ENCODE measurements around the gene GART. TPM values are rescaled to one million over a fixed set of nuclear protein-coding genes. Genes with fewer than 3 reads are reported as not detected.

The GART gene
- total and polyA plus RNA-seq, 2 donors (not counting 3 experiments of a cell fraction or from before 2014, with no cell fraction given) = 12.0 to 112 TPM

DNA sequence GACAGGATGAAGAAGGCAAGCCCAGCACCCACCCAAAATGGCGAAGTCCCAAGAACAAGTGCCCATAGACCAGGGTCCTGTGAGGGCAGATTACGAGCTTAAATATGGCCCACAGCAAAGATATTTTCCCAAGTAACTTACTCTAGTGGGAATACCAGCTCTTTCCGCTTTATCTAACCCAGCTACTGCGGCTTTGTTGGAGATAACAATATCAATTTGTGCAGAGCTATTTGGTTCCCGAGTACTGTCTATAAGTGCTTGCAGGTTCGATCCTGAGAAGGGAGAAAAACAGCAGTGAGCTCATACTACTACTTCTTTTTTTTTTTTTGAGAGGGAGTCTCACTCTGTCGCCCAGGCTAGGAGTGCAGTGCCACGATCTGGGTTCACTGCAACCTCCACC lies 36.1 kb downstream of the GART start:
- H3K36me3 ChIP-seq (ENCODE audit: control insufficient read depth in 2 of 2, extremely low read depth in 1 of 2, insufficient read depth in 2 of 2, low read length in 2 of 2) = peaks cover 3 to 5% of the 10 kb centered on the region in 2 experiments
- intact Hi-C loops (cut with micrococcal nuclease) (no loop called here), dilution Hi-C loops (cut with MboI; ENCODE audit: extremely low pct_ligation_motif_present, low sequenced_read_pairs) (no loop called here)
- no peak for FAIRE-seq
- no peak overlapping the region for H3K4me2 ChIP-seq (ENCODE audit: insufficient read depth, low read length)
- H3K27me3 ChIP-seq (ENCODE audit: control insufficient read depth in 2 of 2, insufficient read depth in 2 of 2, low read length in 2 of 2) = no peaks in the 10 kb centered on the region
- H3K4me3 ChIP-seq (replicated peaks in 1 of 3; ENCODE audit: insufficient read depth in 1 of 3, low read depth in 1 of 3, low read length in 3 of 3) = no peak overlapping the region
- H3K9me3 ChIP-seq (replicated peaks; ENCODE audit: control insufficient read depth, insufficient read depth, low read length) = no peaks in the 10 kb centered on the region
- CTCF ChIA-PET = interaction anchor here (1.2 kb wide), 1 partner anchor 19 kb away, joined by 3 read pairs; no protein-coding TSS in a partner anchor
- TF ChIP-seq FOS (IDR thresholded peaks at IDR 0.05; ENCODE audit: borderline replicate concordance, insufficient read depth, low read length) = no peak
- no peak for TF ChIP-seq EZH2 (IDR thresholded peaks at IDR 0.05; ENCODE audit: borderline replicate concordance, low read depth, low read length, severe bottlenecking)
- no peak for TF ChIP-seq POLR2AphosphoS5 (IDR thresholded peaks at IDR 0.05; ENCODE audit: insufficient read depth, low read depth, low read length)
- no peak for TF ChIP-seq MYC (IDR thresholded peaks at IDR 0.05; ENCODE audit: low read depth, low read length)
- no peak overlapping the region for H3K27ac ChIP-seq (ENCODE audit: insufficient read depth, low read depth, low read length)
- H3K9me1 ChIP-seq (replicated peaks; ENCODE audit: control insufficient read depth, extremely low read depth, insufficient read depth, low read length) = no peaks in the 10 kb centered on the region
- POLR2A ChIA-PET = no interaction called here
- no peaks in the 10 kb centered on the region for H3K79me2 ChIP-seq (ENCODE audit: control insufficient read depth, insufficient read depth, low read length)
- BruUV-seq (replicated peaks) = no TSS peak
- H3K9ac ChIP-seq (replicated peaks; ENCODE audit: extremely low read depth, insufficient read depth, low read length) = no peak overlapping the region
- no peak for DNase-seq (ENCODE audit: low read depth, low spot score)
- H3K4me1 ChIP-seq (ENCODE audit: control insufficient read depth, extremely low read depth, insufficient read depth, low read length) = no peaks in the 10 kb centered on the region
- H4K20me1 ChIP-seq (replicated peaks; ENCODE audit: control insufficient read depth, extremely low read depth, insufficient read depth, low read length) = no peaks in the 10 kb centered on the region
- H2AFZ ChIP-seq (ENCODE audit: low read depth, low read length) = no peak overlapping the region

- intact Hi-C loops (cut with micrococcal nuclease) (no loop called here), dilution Hi-C loops (cut with MboI; ENCODE audit: extremely low pct_ligation_motif_present, low sequenced_read_pairs) (no loop called here)
- Histone ChIP-seq H2AFZ (ENCODE audit: low read depth, low read length) (no peak overlapping the region), H3K4me2 (ENCODE audit: insufficient read depth, low read length) (no peak overlapping the region), H3K9ac (replicated peaks; ENCODE audit: extremely low read depth, insufficient read depth, low read length) (no peak overlapping the region), H3K4me1 (ENCODE audit: control insufficient read depth, extremely low read depth, insufficient read depth, low read length) (no peaks in the 10 kb centered on the region), H3K4me3 (replicated peaks in 1 of 3; ENCODE audit: insufficient read depth in 1 of 3, low read depth in 1 of 3, low read length in 3 of 3) (no peak overlapping the region), H3K9me3 (replicated peaks; ENCODE audit: control insufficient read depth, insufficient read depth, low read length) (no peaks in the 10 kb centered on the region), H3K36me3 (ENCODE audit: control insufficient read depth in 2 of 2, extremely low read depth in 1 of 2, insufficient read depth in 2 of 2, low read length in 2 of 2) (no peaks in the 10 kb centered on the region), H4K20me1 (replicated peaks; ENCODE audit: control insufficient read depth, extremely low read depth, insufficient read depth, low read length) (no peaks in the 10 kb centered on the region), H3K79me2 (ENCODE audit: control insufficient read depth, insufficient read depth, low read length) (no peaks in the 10 kb centered on the region), H3K27me3 (ENCODE audit: control insufficient read depth in 2 of 2, insufficient read depth in 2 of 2, low read length in 2 of 2) (peaks cover 0 to 2% of the 10 kb centered on the region in 2 experiments), H3K9me1 (replicated peaks; ENCODE audit: control insufficient read depth, extremely low read depth, insufficient read depth, low read length) (no peaks in the 10 kb centered on the region), H3K27ac (ENCODE audit: insufficient read depth, low read depth, low read length) (no peak overlapping the region)
- ChIA-PET POLR2A (no interaction called here), CTCF (no interaction called here)
- DNase-seq (ENCODE audit: low read depth, low spot score) (no peak), FAIRE-seq (no peak)
- no TSS peak for BruUV-seq (replicated peaks)
- TF ChIP-seq GATA2 (IDR thresholded peaks at IDR 0.05; ENCODE audit: insufficient read depth, insufficient read length, low read depth, low read length) = no peak
- TF ChIP-seq FOS (IDR thresholded peaks at IDR 0.05; ENCODE audit: borderline replicate concordance, insufficient read depth, low read length) = no peak
- no peak for TF ChIP-seq MYC (IDR thresholded peaks at IDR 0.05; ENCODE audit: low read depth, low read length)
- TF ChIP-seq MAX (IDR thresholded peaks at IDR 0.05; ENCODE audit: insufficient read depth, insufficient read length) = no peak
- no peak for TF ChIP-seq POLR2A (IDR thresholded peaks at IDR 0.05; ENCODE audit: low read depth, low read length)
- no peak for TF ChIP-seq EZH2 (IDR thresholded peaks at IDR 0.05; ENCODE audit: borderline replicate concordance, low read depth, low read length, severe bottlenecking)
- TF ChIP-seq JUN (IDR thresholded peaks at IDR 0.05; ENCODE audit: borderline replicate concordance, insufficient read depth, insufficient read length, low read depth) = no peak
- no peak for TF ChIP-seq POLR2AphosphoS5 (IDR thresholded peaks at IDR 0.05; ENCODE audit: insufficient read depth, low read depth, low read length)
- TF ChIP-seq, protein P1, sequence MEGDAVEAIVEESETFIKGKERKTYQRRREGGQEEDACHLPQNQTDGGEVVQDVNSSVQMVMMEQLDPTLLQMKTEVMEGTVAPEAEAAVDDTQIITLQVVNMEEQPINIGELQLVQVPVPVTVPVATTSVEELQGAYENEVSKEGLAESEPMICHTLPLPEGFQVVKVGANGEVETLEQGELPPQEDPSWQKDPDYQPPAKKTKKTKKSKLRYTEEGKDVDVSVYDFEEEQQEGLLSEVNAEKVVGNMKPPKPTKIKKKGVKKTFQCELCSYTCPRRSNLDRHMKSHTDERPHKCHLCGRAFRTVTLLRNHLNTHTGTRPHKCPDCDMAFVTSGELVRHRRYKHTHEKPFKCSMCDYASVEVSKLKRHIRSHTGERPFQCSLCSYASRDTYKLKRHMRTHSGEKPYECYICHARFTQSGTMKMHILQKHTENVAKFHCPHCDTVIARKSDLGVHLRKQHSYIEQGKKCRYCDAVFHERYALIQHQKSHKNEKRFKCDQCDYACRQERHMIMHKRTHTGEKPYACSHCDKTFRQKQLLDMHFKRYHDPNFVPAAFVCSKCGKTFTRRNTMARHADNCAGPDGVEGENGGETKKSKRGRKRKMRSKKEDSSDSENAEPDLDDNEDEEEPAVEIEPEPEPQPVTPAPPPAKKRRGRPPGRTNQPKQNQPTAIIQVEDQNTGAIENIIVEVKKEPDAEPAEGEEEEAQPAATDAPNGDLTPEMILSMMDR (IDR thresholded peaks at IDR 0.05; ENCODE audit: extremely low read depth in 1 of 2, insufficient read depth in 1 of 2, low read depth in 1 of 2, low read length in 2 of 2) = no peak
Observed at GRCh38 chr21:33496345-33496744, 45.6 kb downstream of the GART start.

Data from endothelial cell of umbilical vein (primary cell).